LHCN-M2 (cell line): ENCODE results near the gene NUDT16L1. TPM values are rescaled to one million over a fixed set of nuclear protein-coding genes. Genes with fewer than 3 reads are reported as not detected.
A peak's percentile ranks its signal among the peaks of the same experiment; 100 is the strongest.

Experiments
- DNase-seq: peaks from one replicate; pipeline ENCODE4 v3.0.0-alpha.2; 2012; ENCODE audit warnings: low read depth
- total RNA-seq: library from RNA; depleted of rRNA; stranded (reverse); fragments of >200 nt; gene quantifications from 2 replicates; pipeline ENCODE4 v1.2.3, GENCODE V29; 2014

NUDT16L1 gene
- total RNA-seq, 1 experiment from 2014 or later = 40.4 TPM

DNA sequence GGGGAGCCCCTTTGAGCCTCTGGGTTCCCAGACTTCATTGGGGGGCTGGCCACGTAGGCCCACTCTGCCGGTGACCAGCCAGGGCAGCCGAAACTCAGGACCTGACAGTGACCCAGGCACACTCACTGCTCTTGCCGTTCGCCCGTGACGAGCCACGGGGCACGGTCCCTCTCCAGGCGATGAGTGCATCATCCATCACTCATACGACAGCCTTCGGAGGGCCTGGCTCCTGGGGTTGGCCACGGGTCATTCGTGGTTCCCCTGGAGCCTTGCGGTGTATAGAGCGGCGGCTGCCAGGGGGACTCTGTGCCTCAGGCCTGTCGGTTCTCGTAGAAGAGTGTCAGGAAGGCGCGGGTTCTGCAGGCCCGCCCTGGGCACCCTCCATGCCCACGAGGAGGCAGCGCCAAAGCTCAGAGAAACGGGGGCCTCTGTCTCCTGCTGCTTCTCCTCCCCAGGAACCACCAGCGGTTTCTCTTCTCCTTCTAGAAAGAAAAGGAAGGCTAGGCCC lies 11.2 kb upstream of the NUDT16L1 start:
- no peak for DNase-seq

DNA sequence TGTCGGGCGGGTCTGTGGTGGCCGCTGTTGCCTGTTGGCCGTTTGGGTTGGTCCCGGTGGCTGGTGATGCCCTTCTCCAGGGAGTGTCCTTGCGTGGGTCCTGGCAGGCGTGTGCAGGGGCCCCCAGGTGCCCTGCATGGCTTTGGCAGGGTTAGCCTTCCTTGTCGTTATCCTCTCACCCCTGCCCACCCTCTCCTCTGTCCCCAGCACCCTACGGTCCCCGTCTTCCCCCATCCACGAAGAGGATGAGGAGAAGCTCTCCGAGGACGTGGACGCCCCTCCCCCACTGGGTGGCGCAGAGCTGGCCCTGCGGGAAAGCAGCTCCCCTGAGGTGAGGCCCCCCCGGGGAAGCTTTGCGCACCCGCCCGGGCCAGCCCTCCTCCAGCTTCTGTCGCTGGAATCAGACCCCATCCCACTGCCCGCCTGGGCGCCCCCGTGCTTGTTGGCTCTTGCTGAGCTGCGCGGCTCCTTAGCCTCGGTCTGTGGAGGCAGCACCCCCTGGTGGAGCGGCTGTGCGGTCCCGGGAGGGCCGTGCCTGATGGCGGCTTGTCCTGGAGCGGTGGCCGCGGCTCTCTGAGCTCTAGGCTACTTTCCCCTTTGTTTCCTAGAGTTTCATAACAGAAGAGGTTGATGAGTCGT lies 10.6 kb upstream of the NUDT16L1 start:
- no peak for DNase-seq

DNA sequence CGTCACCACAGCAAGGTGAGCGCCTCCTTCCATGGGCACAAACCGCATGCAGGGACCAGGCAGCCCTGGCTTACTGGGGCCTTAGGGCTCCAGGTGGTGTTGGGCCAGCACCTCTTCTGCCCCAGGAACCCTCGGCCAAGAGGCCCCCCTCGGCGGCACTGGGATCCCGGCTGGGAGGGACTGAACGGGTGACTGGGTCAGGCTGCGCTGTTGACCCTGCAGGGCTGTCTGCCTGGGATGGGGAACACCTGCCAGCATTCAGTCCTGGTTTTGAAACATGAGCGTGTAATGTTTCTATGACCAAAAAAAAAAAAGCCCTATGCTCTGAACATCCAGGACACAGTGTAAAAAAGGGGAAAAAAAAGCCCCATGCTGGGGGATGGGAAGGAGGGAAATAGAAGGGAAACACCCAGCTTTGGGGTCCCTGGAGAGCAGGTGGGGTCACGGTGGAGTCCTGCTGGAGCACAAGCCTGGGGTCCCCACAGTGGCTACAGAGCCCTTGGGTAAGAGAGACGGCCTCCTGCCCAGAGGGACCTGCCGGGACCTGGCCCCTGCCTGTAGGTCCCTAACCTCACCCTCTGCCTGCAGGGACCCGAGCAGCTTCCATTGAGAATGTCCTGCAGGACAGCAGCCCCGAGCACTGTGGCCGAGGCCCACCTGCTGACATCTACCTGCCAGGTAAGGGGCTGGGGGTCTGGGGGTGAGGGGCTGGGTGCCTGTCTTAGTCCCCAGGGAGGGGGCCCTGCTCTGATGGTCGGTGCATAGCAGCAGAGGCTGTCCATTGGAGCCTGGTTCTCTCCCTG lies 9.9 kb upstream of the NUDT16L1 start:
- no peak for DNase-seq

DNA sequence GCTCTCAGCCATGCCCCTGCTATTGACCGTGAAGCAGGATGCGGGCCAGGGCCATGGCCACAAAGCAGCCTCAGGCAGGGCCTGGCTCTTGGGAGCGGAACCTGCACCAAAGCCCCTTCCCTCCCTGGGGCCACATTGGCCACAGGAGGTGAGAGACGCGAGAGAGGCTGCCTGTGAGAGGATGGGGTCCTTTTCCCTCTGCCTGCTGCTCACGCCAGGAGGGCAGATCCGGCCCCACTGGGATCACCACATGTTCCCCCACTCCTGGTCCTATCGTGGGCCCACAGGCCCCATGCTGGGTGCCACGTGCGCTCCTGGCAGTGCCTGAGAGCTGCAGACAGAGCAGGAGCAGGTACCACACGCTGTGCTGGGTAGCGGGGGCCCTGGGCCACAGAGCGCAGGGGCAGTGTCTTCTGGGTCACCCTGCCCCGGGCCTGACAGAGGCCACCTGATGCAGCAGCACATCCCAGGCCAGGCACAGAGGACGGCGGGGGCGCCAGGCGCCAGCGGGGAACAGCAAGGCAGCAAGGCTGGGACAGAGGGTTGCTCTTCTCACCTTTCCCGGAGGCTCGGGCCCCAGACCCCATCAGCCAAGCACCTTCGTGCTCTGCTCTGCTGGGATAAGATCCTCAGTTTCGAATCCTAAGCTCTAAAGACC lies 9.2 kb upstream of the NUDT16L1 start:
- DNase-seq = no peak

DNA sequence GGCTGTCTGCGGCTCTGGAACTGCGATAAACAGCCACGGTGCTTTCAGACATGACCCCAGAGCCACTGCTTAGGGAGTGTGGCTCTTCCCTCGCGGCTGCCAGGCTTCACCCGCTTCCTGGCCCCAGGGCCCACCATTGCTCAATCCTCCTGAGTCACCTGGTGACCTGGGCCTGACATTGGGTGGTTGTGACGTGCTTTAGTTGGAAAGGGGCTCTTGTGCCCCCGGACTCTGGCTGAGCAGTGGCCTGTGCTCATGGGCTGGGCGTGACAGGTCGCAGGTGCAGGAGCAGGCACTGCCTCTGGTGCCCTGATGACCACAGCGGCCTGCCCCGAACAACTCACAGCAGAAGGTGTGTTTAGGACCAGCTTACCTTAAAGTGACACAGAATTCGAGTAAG lies 8.6 kb upstream of the NUDT16L1 start:
- no peak for DNase-seq

DNA sequence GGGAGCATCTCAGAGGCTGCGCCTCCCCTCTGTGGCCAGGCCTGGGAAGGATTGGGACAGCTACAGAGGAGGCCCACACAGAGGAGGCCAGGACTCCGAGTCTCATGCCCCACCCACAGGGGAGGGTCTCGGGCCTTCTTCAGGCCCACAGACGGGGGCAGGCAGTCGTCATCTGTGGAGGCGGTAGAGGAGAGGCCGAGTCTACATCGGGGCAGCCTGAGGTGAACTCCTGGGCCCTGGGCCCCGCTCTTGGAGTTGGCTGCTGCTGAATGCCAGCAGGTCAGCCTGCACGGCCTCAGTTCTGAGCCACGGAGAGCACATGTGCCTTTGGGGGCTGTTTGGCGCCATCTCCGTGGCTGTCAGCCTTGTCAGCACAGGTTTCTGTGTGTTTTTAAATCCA lies 8.1 kb upstream of the NUDT16L1 start:
- no peak for DNase-seq

DNA sequence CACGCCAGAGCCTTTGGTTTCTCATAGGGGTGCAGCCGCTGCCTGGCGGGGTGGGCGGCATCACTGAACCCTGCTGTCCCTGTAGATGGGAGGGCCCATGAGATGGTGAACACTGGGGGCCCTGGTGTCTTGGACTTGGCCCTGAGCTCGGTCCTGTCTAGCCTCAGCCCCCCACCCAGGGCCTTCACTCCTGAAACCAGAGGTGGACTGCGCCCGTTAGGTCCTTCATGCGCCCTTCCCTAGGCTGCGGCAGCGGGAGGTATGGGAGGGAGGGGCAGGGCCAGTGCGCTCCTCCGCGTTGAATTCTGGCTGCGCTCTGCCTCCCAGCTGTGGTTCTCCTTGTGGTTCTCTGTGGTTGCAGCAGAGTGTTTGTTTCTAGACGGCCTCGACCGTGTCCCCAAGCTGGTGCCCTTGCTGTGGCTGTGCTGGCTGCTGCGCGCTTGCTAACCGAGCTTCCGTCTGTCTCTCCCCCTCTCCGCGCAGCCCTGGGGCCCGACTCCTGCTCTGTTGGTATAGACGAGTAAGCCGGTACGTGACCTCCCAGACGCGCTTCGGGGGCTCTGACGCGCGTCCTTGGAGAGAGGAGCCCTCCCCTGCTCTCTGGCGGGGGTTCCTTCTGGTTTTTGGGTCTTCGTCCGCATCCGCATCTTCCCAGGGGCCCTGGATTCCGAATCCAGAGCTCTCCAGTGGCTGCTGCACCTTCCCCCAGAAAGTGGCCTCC lies 7.4 kb upstream of the NUDT16L1 start:
- no peak for DNase-seq

DNA sequence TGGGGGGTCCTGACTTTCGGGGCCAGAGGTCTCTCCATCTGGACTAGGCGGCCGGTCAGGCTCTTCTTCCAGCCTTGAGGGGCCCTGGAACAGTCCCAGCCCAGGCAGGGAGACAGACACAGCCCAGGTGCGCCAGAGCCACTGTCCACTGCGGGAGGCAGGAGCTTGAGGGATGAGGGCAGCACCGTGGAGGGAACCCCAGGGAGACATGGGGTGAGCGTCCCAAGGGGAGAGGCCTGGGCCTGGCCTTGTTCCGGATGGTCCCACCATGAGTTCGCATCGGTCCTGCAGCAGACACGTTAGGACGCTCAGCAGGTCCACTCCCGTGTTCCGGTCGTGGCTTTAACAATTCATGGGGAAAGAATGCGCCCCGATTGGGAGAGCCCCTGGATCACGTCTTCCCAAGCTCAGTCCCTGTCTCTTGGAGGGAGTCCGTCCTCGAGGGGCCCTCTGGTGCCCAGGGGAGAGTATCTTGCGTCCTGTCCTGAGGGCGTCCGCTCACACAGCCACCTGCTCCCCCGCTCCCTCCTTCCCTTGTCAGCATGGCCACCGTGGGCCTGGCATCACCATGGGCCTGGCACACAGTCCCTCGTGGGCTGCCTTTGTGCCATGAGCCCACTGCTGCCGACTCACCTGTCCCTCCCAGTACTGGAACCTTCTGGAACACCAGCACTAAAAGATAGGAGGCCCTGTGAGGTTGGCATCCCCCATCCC lies 6.7 kb upstream of the NUDT16L1 start:
- DNase-seq = no peak

DNA sequence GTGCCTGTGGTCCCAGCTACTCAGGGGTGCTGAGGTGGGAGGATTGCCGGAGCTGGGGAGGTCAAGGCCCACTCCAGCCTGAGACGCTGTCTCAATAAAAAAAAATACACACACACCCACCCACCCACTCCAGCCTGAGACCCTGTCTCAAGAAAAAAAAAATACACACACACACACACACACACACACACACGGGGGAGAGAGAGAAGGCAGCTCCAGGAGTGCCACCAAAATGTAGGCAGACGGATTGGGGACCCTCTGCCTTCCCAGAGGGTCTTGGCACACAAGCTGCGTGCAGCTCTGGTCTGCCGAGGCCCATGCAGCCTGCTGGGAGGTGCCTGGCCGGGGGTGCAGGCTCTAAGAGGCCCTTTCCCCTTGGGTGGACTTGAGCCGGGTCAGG lies 5.9 kb upstream of the NUDT16L1 start:
- DNase-seq = no peak

DNA sequence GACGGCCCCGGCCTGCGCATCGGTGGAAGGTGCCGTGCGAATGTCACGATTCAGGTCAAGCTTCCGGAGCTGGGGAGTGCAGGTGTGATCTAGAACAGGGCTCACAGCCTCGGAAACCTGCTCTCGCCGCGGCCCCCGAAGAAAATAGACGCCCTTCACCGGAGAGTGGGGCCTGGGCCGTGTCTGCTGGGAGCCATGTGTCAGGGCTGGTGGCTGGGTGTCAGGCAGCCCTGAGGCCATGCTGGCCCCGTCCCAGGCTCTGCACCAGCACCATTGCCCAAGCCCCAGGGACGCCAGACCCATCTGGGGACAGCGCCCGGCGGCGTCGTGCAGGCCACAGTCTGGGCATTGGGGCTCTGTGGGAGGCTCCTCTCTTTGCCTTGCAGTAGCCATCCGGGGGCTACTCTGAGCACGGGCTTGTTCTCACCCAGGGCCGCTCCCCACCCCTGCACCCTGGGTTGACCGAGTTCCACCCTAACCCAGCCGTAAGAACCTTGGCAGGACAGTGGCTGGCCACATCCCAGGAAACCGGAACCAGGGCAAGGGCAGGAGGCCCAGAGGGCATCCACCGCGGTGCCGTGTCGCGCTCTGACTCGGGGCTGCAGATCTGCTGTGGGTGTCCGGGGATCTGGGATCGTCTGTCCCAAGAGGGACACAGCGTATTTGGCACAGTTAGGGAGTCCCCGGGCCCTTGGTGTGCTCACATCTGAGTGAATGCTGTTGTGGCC lies 5.3 kb upstream of the NUDT16L1 start:
- no peak for DNase-seq

DNA sequence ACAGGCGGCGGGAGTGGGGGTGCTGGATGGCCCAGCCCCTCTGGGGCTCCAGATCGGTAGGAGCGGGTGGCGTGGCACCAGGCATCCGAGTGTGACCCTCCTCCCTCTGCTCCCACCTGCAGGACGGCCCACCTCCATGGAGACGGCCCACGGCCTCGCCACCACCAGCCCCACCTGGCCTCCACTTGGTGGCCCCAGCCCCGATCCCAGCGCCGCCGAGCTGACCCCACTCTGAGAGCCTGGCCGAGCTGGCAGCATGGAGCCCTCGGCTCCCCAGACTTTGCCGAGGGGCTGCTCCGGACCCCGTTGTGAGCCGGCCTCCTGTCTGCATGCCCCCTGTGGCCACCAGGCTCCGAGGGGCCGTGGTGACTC lies 4.7 kb upstream of the NUDT16L1 start:
- DNase-seq = no peak

DNA sequence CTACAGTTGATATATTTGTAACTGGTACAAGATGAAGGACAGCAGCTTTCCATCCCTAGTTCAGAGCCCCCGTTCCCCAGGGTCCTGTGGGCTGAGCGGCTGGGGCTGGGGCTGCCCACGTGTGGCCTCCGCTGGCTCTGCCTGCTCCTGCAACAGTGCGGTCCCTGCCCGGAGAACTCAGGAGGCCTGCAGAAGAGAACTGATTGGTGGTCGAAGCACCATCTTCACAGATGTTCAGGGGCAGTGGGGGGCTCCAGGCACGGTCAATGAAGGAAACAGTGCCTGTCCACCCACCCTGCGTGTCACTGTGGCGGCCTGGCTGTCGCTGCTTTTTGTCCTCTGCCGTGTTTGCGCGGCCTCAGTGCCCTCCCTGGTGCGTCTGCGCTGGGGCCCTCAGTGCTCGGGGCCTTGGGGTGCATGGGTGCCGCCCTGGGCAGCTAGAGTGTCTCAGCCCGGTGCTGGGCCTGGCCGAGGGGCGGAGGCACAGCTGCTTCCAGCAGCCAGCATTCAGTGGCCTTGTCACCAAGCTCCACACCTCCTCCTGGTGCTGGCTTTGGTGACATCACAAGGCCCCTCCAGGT lies 4.2 kb upstream of the NUDT16L1 start:
- DNase-seq = no peak

DNA sequence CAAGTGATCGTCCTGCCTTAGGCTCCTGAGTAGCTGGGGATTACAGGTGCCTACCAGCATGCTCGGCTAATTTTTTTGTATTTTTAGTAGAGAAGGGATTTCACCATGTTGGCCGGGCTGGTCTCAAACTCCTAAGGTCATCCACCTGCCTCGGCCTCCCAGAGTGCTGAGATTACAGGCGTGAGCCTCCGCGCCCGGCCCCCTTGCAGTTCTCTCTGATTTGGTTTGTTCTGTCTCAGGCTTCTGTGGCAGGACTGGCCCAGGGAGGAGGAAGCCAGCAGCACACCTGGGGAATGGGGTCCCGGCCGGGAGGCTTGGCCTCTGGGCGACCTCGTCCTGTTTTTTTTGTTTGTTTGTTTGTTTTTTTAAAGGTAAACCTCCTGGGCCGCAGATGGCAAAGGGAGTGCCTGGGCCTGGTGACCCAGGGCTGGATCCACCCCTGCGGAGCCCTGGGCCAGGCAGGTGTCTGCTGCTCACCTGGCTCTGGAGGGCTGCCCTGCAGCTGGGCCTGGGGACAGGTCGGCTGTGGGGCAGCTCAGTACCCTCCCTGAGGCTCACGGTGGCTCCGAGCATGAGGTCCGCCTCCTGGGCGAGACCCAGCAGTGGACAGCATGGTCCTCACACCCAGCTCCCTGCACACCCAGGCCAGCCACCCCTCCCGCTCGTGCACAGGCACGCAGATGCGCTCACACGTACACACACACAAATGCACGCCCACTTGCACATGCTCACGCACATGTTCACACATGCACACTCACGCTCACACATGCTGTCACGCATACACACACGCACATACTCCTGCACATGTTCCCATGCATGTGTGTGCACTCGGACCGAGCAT lies 3.3 kb upstream of the NUDT16L1 start:
- DNase-seq = no peak

DNA sequence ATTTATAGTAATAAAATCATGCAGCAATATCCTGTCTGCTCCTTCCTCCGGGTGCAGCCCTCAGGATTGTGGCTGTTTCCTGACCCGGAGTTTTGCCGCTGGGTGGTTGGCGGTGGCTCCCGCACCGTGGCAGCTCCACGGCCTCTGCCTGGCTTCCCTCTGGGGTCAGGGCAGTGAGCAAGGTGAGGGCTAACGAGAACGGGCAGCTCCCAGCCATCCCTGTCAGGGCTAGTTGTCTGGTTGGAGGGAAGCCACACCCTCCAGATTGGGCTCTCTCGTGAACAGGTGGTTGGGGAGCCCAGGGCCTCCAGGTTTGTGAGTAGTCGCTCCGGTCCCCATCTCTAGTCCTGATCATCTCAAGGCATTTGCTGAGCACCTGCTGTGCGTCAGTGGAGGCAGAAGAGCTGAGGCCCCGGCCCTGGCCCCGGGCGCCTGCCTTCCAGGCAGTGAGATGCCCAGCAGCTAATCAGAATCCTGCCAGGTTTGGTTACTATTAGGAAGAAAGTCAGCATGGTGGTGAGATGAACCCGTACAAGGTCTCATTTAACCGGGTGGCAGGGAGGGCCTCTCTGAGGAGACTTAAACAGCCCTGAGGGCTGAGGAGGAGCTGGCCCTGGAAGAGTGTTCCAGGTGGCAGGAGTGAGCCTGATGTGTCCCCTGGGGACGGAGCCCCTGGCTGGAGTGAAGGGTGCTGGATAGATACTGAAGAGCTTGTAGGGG lies 2.3 kb upstream of the NUDT16L1 start:
- DNase-seq = no peak

DNA sequence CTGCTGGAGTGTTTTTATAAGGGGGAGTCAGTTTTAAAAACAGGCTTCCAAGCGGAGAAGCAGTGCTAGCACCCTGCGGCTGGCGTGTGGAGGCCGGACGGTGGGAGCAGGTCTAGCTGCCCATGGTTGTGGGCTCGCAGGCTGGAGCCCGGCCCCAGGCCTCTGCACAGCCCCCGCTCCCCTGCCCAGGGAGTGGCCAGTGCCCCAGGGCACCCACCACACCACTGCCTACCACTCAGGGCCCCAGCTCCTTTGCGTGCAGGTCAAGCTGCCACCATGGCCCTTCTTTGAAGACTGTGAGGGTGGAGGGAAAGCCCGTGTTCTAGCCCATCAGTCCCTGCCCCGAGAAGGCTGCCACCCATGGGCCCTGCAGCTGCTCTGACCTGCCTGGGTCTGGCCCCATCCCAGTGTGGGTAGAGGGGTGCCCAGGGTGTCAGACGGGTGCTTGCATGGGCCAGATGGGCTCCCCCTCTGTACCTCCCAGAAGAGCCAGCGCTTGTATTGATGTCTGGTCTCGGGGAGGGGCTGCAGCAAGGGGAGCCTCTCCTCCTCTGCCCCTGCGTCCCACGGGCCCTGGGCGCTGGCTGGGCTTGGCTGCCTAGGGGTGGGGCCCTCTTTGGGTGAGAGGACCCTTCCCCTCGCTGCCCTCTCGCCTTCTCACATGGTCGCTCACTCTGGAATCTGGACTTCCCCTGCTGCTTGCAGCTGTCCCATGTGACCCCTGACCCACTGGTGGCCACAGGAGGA lies 1.5 kb upstream of the NUDT16L1 start:
- peak; percentile 6 for DNase-seq

DNA sequence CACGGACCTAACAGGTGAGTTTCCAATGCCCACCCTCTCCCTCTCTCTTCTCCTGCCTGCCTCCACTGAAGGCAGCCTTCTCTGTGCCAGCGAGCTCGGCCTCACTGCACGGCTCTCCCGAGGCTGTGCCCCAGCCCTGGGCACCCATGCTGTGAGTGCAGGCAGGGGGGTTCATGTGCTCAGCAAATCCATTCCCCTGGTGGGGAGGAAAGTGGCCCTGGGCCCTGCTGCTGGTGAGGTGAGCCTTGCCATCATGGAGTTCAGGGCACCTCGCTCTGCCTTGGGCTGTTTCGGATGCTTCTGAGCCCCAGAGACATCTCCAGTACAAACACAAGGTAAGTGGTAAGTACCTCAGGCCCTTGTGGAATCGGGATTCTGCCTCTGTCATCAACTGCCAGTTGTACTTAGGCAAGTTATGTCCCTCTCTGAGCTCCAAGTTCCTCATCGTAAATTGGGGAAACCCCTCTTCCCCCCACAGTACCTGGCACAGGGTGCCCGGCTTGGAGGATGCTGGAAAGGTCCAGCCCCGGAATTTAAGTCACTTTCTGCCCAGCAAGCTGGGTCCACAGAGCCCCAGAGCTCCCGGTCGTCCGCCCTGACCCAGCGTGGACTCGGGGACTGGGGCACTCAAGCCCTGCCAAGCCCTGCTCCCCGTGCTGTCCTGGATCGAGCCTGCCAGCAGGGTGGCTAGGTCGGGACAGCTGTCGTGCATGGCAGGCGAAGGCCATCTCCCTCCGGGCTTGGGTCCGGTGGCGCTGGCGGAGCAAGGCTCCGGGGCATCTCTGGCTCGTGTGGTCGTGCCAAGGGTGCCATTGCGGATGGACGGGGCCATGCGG lies 684 bp upstream of the NUDT16L1 start:
- no peak for DNase-seq
